H9 (cell line): ENCODE results near the gene GLT6D1. TPM values are rescaled to one million over a fixed set of nuclear protein-coding genes. Genes with fewer than 3 reads are reported as not detected.

Experiments used
- DNase-seq: peaks from one replicate; pipeline ENCODE4 v3.0.0-alpha.2; 2017
- H2AFZ ChIP-seq: one replicate; pipeline ENCODE4 v1.6.1; 2013; ENCODE audit warnings: mild to moderate bottlenecking, low read length, control low read depth, moderate library complexity
- H2AK5ac ChIP-seq: 2 replicates; pipeline ENCODE4 v1.6.1; 2013; ENCODE audit warnings: low read length, control low read depth, mixed read lengths; ENCODE audit not compliant: insufficient read length
- H2BK120ac ChIP-seq: one replicate; pipeline ENCODE4 v1.6.1; 2013; ENCODE audit warnings: low read depth, mild to moderate bottlenecking, low read length, control low read depth, inconsistent platforms; ENCODE audit not compliant: poor library complexity, severe bottlenecking
- H2BK12ac ChIP-seq: 2 replicates; pipeline ENCODE4 v1.6.1; 2013; ENCODE audit warnings: low read length, control low read depth, mixed read lengths, low read depth; ENCODE audit not compliant: insufficient read length
- H2BK15ac ChIP-seq: 2 replicates; pipeline ENCODE4 v1.6.1; 2013; ENCODE audit warnings: low read depth, low read length, control low read depth
- H2BK20ac ChIP-seq: one replicate; pipeline ENCODE4 v1.6.1; 2013; ENCODE audit warnings: low read depth, mild to moderate bottlenecking, low read length, control low read depth, inconsistent platforms; ENCODE audit not compliant: poor library complexity, severe bottlenecking
- H2BK5ac ChIP-seq: 2 replicates; pipeline ENCODE4 v1.6.1; 2013; ENCODE audit warnings: low read length, control low read depth, mixed read lengths; ENCODE audit not compliant: insufficient read length
- H3K14ac ChIP-seq: 2 replicates; pipeline ENCODE4 v1.6.1; 2013; ENCODE audit warnings: low read length, control low read depth; ENCODE audit not compliant: insufficient read depth
- H3K18ac ChIP-seq: 2 replicates; pipeline ENCODE4 v1.6.1; 2013; ENCODE audit warnings: low read depth, mild to moderate bottlenecking, mixed read lengths, low read length, control low read depth; ENCODE audit not compliant: insufficient read length
- H3K23ac ChIP-seq: 2 replicates; pipeline ENCODE4 v1.6.1; 2013; ENCODE audit warnings: low read length, control low read depth, mixed read lengths, low read depth; ENCODE audit not compliant: insufficient read length
- H3K23me2 ChIP-seq: 2 replicates; pipeline ENCODE4 v1.6.1; 2013; ENCODE audit warnings: low read depth, mild to moderate bottlenecking, mixed read lengths, low read length, control low read depth; ENCODE audit not compliant: insufficient read length, poor library complexity, severe bottlenecking
- H3K27ac ChIP-seq: 2 replicates; pipeline ENCODE4 v1.5.1; 2013; ENCODE audit warnings: low read length, control low read depth, mixed read lengths, low read depth; ENCODE audit not compliant: insufficient read length
- H3K27me3 ChIP-seq: 2 replicates; pipeline ENCODE4 v1.6.1; 2013; ENCODE audit warnings: low read length, control low read depth, inconsistent platforms; ENCODE audit not compliant: insufficient read depth
- H3K4ac ChIP-seq: 2 replicates; pipeline ENCODE4 v1.6.1; 2013; ENCODE audit warnings: low read depth, mild to moderate bottlenecking, control low read depth, inconsistent platforms, low read length, moderate library complexity
- H3K4me1 ChIP-seq: 2 replicates; pipeline ENCODE4 v1.6.1; 2013; ENCODE audit warnings: low read length, control low read depth, inconsistent platforms; ENCODE audit not compliant: insufficient read depth
- H3K4me2 ChIP-seq: 2 replicates; pipeline ENCODE4 v1.6.1; 2013; ENCODE audit warnings: low read length, control low read depth, mixed read lengths; ENCODE audit not compliant: insufficient read length, insufficient read depth
- H3K56ac ChIP-seq: 2 replicates; pipeline ENCODE4 v1.6.1; 2013; ENCODE audit warnings: low read depth, mild to moderate bottlenecking, mixed read lengths, low read length, control low read depth; ENCODE audit not compliant: insufficient read length
- H3K79me1 ChIP-seq: 2 replicates; pipeline ENCODE4 v1.6.1; 2013; ENCODE audit warnings: low read depth, mild to moderate bottlenecking, moderate library complexity, low read length, control low read depth, inconsistent platforms; ENCODE audit not compliant: insufficient read depth, poor library complexity, severe bottlenecking
- H3K79me2 ChIP-seq: 2 replicates; pipeline ENCODE4 v1.6.1; 2013; ENCODE audit warnings: low read length, control low read depth, inconsistent platforms; ENCODE audit not compliant: insufficient read depth
- H3K9ac ChIP-seq: 2 replicates; pipeline ENCODE4 v1.6.1; 2013; ENCODE audit warnings: low read length, control low read depth, mixed read lengths; ENCODE audit not compliant: insufficient read length; ENCODE audit errors: extremely low read depth
- H3K9me3 ChIP-seq: one replicate; pipeline ENCODE4 v1.6.1; 2013; ENCODE audit warnings: low read depth, low read length, inconsistent platforms; ENCODE audit not compliant: control insufficient read depth
- H3T11ph ChIP-seq: one replicate; pipeline ENCODE4 v1.6.1; 2013; ENCODE audit warnings: mild to moderate bottlenecking, low read length, control low read depth, inconsistent platforms
- H4K20me1 ChIP-seq: one replicate; pipeline ENCODE4 v1.6.1; 2013; ENCODE audit not compliant: control insufficient read depth, insufficient read length, insufficient read depth
- H4K5ac ChIP-seq: 2 replicates; pipeline ENCODE4 v1.6.1; 2013; ENCODE audit warnings: low read depth, mild to moderate bottlenecking, mixed read lengths, low read length, control low read depth; ENCODE audit not compliant: insufficient read length
- H4K8ac ChIP-seq: replicated peaks from 2 replicates; pipeline ENCODE4 v1.6.1; 2013; ENCODE audit warnings: low read length, control low read depth, mixed read lengths, low read depth; ENCODE audit not compliant: insufficient read length
- H4K91ac ChIP-seq: 2 replicates; pipeline ENCODE4 v1.6.1; 2013; ENCODE audit warnings: low read depth, mild to moderate bottlenecking, moderate library complexity, mixed read lengths, low read length, control low read depth; ENCODE audit not compliant: insufficient read length
- H3K27ac Mint-ChIP-seq, 3 experiments: 2 replicates in 2 of 3; 3 replicates in 1 of 3; pipeline ENCODE4 v1.8.0; 2020 to 2021; ENCODE audit warnings: mixed read lengths in 3 of 3, mild to moderate bottlenecking in 1 of 3, moderate library complexity in 1 of 3
- H3K27me3 Mint-ChIP-seq: 2 replicates; pipeline ENCODE4 v1.8.0; 2021; ENCODE audit warnings: low read depth, mild to moderate bottlenecking, moderate library complexity, mixed read lengths
- H3K36me3 Mint-ChIP-seq, 3 experiments: 2 replicates in 2 of 3; 3 replicates in 1 of 3; pipeline ENCODE4 v1.8.0; 2020 to 2021; ENCODE audit warnings: low read depth in 3 of 3, mixed read lengths in 3 of 3; ENCODE audit not compliant: insufficient read depth in 1 of 3
- H3K4me1 Mint-ChIP-seq, 2 experiments: 2 replicates each; pipeline ENCODE4 v1.8.0; 2020; ENCODE audit warnings: mixed read lengths in 2 of 2
- H3K4me3 Mint-ChIP-seq, 2 experiments: 2 replicates in 1 of 2; 3 replicates in 1 of 2; pipeline ENCODE4 v1.8.0; 2020 to 2021; ENCODE audit warnings: mild to moderate bottlenecking in 2 of 2, mixed read lengths in 2 of 2, moderate library complexity in 1 of 2
- H3K9me3 Mint-ChIP-seq, 2 experiments: 2 replicates in 1 of 2; 3 replicates in 1 of 2; pipeline ENCODE4 v1.8.0; 2020; ENCODE audit warnings: mild to moderate bottlenecking in 2 of 2, mixed read lengths in 2 of 2, moderate library complexity in 1 of 2
- CTCF ChIP-seq: fragments of 200-600 bp; sonication (generic); conservative IDR thresholded peaks from 3 replicates; pipeline ENCODE4 v1.8.0; 2021; ENCODE audit warnings: antibody characterized with exemption, mild to moderate bottlenecking
- WGBS: extraction: QIAGEN DNeasy Blood & Tissue Kit; methylation state at CpG from one replicate; pipeline ENCODE4 v1.1.7; 2013; ENCODE audit warnings: missing lambda C conversion rate, low lambda C conversion rate, mixed read lengths; ENCODE audit not compliant: insufficient read length; ENCODE audit errors: extremely low coverage; 5-methylcytosine and 5-hydroxymethylcytosine counted together
- total RNA-seq: library from RNA; stranded (reverse); gene quantifications from 2 replicates; pipeline ENCODE4 v1.2.1, GENCODE V29; 2021

Gene GLT6D1
- total RNA-seq, 1 experiment from 2014 or later, result not detected

- no peak for TF ChIP-seq CTCF
- Histone ChIP-seq H3K18ac (no peak overlapping the region), H3K9me3 (no peaks in the 10 kb centered on the region), H4K8ac (no peak overlapping the region), H3K9ac (no peak overlapping the region), H3K27me3 (no peaks in the 10 kb centered on the region), H2BK12ac (no peak overlapping the region), H4K20me1 (no peaks in the 10 kb centered on the region), H2BK15ac (no peak overlapping the region), H2AK5ac (no peak overlapping the region), H4K5ac (no peak overlapping the region), H3K79me1 (no peaks in the 10 kb centered on the region), H3K4me2 (no peak overlapping the region), H3K27ac (no peak overlapping the region), H3K23ac (no peak overlapping the region), H3K14ac (no peak overlapping the region), H3K79me2 (no peaks in the 10 kb centered on the region), H3K56ac (no peak overlapping the region), H3T11ph (no peak overlapping the region), H3K4me1 (no peaks in the 10 kb centered on the region), H2BK5ac (no peak overlapping the region), H2BK20ac (no peak overlapping the region), H3K4ac (no peak overlapping the region), H2AFZ (no peak overlapping the region), H3K23me2 (no peaks in the 10 kb centered on the region), H4K91ac (no peak overlapping the region), H2BK120ac (no peak overlapping the region)
- Mint-ChIP-seq H3K9me3 (peaks cover 19 to 20% of the 10 kb centered on the region in 2 experiments), H3K4me3 (no peak overlapping the region; a peak in 1 of 5 replicates), H3K27me3 (peaks cover 3% of the 10 kb centered on the region), H3K4me1 (0 out of 4 replicates have a peak, but pooled peaks cover 0 to 3% of the 10 kb centered on the region in 2 experiments), H3K27ac (no peak overlapping the region), H3K36me3 (peaks cover 5 to 14% (median 7%) of the 10 kb centered on the region in 3 experiments; a peak in 5 of 7 replicates)
- no peak for DNase-seq
- WGBS, result no CpG with 5 or more reads among the region's 13 CpGs
Observed at GRCh38 chr9:135610290-135611141, 28.8 kb downstream of the GLT6D1 start.
